CD4-positive, alpha-beta T cell treated with Interleukin-1 beta for 1 hour (primary cell): Measurements from ENCODE around the gene PRIM2.
A peak's percentile ranks its signal among the peaks of the same experiment; 100 is the strongest.
"Not testable (repeated sequence)": the region's sequence is repeated elsewhere in the genome, so short reads cannot be mapped to it uniquely, and the experiment has no call there.

Experiments used
- DNase-seq, 2 donors: peaks; one replicate each; pipeline ENCODE4 v3.0.0-alpha.2; 2020 to 2022

The PRIM2 gene

GRCh38 chr6:57310095-57310816, 7.2 kb upstream of the PRIM2 start:
- DNase-seq, result not testable (repeated sequence)

- no peak for DNase-seq
These were observed 6.6 kb upstream of the PRIM2 start for GRCh38 chr6:57310817-57311157.

- not testable (repeated sequence) for DNase-seq
These were observed 6.0 kb upstream of the PRIM2 start for GRCh38 chr6:57311300-57312003.

GRCh38 chr6:57312004-57312345, 5.5 kb upstream of the PRIM2 start:
- DNase-seq, result no peak

GRCh38 chr6:57313009-57313408, 4.4 kb upstream of the PRIM2 start:
- DNase-seq, result no peak

GRCh38 chr6:57313711-57314471, 3.5 kb upstream of the PRIM2 start:
- no peak for DNase-seq

- no peak for DNase-seq
These were observed 2.3 kb upstream of the PRIM2 start for GRCh38 chr6:57315111-57315510.

GRCh38 chr6:57315851-57316250, 1.6 kb upstream of the PRIM2 start:
- DNase-seq, result no peak

- DNase-seq, result peak; percentile 78 to 84
These were observed 810 bp upstream of the PRIM2 start for GRCh38 chr6:57316581-57317059.

- peak in 1 of 2 donors; percentile 37 for DNase-seq
These were observed 7.1 kb downstream of the PRIM2 start for GRCh38 chr6:57324538-57324937.

GRCh38 chr6:57327311-57327710, 9.9 kb downstream of the PRIM2 start:
- DNase-seq, result no peak

- DNase-seq, result no peak
These were observed 10.6 kb downstream of the PRIM2 start for GRCh38 chr6:57328074-57328473.

- no peak for DNase-seq
These were observed 12.5 kb downstream of the PRIM2 start for GRCh38 chr6:57329933-57330332.

- no peak for DNase-seq
These were observed 24.8 kb downstream of the PRIM2 start for GRCh38 chr6:57342148-57342669.

- not testable (repeated sequence) for DNase-seq
These were observed 25.9 kb downstream of the PRIM2 start for GRCh38 chr6:57343342-57343741.

GRCh38 chr6:57346715-57347114, 29.3 kb downstream of the PRIM2 start:
- DNase-seq, result not testable (repeated sequence)

- not testable (repeated sequence) for DNase-seq
These were observed 30.2 kb downstream of the PRIM2 start for GRCh38 chr6:57347597-57347996.

GRCh38 chr6:57350443-57350842, 33.0 kb downstream of the PRIM2 start:
- DNase-seq, result not testable (repeated sequence)

GRCh38 chr6:57352596-57352995, 35.2 kb downstream of the PRIM2 start:
- not testable (repeated sequence) for DNase-seq

- DNase-seq, result not testable (repeated sequence)
These were observed 40.9 kb downstream of the PRIM2 start for GRCh38 chr6:57358319-57358718.

GRCh38 chr6:57359766-57360165, 42.3 kb downstream of the PRIM2 start:
- not testable (repeated sequence) for DNase-seq

- DNase-seq, result not testable (repeated sequence)
These were observed 44.9 kb downstream of the PRIM2 start for GRCh38 chr6:57362340-57362739.

GRCh38 chr6:57365076-57365583, 47.7 kb downstream of the PRIM2 start:
- not testable (repeated sequence) for DNase-seq
